K562 (cell line): ENCODE results near the gene GEMIN4. TPM values are rescaled to one million over a fixed set of nuclear protein-coding genes. Genes with fewer than 3 reads are reported as not detected.

Experiments used
- ARHGAP35 ChIP-seq: fragments of 450-650 bp; IDR thresholded peaks from 2 replicates; pipeline ENCODE4 v1.6.1; 2018; ENCODE audit not compliant: partially characterized antibody
- ARID1B ChIP-seq: fragments of 450-650 bp; IDR thresholded peaks from 2 replicates; pipeline ENCODE4 v1.6.1; 2016; ENCODE audit warnings: antibody characterized with exemption, mild to moderate bottlenecking, inconsistent platforms
- GTF2F1 ChIP-seq: IDR thresholded peaks from 2 replicates; pipeline ENCODE4 v1.6.1; 2011; ENCODE audit warnings: low read depth, low read length, improper control_type of control experiment
- PHB2 ChIP-seq: fragments of 450-650 bp; IDR thresholded peaks from 2 replicates; pipeline ENCODE4 v1.6.1; 2017; ENCODE audit warnings: low read depth
- THAP7 ChIP-seq: fragments of 250-450 bp; sonication (Bioruptor Pico); IDR thresholded peaks from 2 replicates; pipeline ENCODE4 v1.5.0; 2021
- ZBTB34 ChIP-seq: fragments of 250-450 bp; sonication (Bioruptor Pico); IDR thresholded peaks from 2 replicates; pipeline ENCODE4 v1.8.0; 2021; ENCODE audit warnings: mild to moderate bottlenecking, moderate library complexity
- ZBTB40 ChIP-seq, 2 experiments: fragments of 450-650 bp in 1 of 2; sonication (generic) in 1 of 2; formaldehyde crosslinking in 1 of 2; IDR thresholded peaks; 2 replicates each; pipeline versions ENCODE4 v1.7.1 to v1.9.0; 2016 to 2022; ENCODE audit warnings: inconsistent platforms in 1 of 2, mild to moderate bottlenecking in 1 of 2, missing genetic modification reagents in 1 of 2
- ZC3H4 ChIP-seq: sonication (generic); formaldehyde crosslinking; IDR thresholded peaks from 2 replicates; pipeline ENCODE4 v1.9.0; 2021; ENCODE audit warnings: missing genetic modification reagents, borderline replicate concordance
- ZNF224 ChIP-seq: sonication (generic); formaldehyde crosslinking; IDR thresholded peaks from 2 replicates; pipeline ENCODE4 v1.8.0; 2022; ENCODE audit warnings: mild to moderate bottlenecking, missing genetic modification reagents
- ZNF3 ChIP-seq: fragments of 250-450 bp; sonication (Bioruptor Pico); IDR thresholded peaks from 2 replicates; pipeline ENCODE4 v1.5.0; 2021; ENCODE audit warnings: mild to moderate bottlenecking, moderate library complexity
- polyA plus RNA-seq, 8 experiments: library from polyadenylated mRNA; depleted of rRNA in 4 of 8; stranded (reverse) in 5 of 8; unstranded in 3 of 8; fragments of >200 nt; fragmentation: Nextera tagmentation in 2 of 8; fragmentation: Illumina TruSeq in 1 of 8; extraction: Ambion mirVana in 2 of 8; extraction: Trizol in 1 of 8; gene quantifications; 2 replicates each; pipeline versions ENCODE4 v1.2.1 to v1.2.3, GENCODE V29; 2011 to 2014; ENCODE audit warnings: inconsistent platforms in 1 of 8, missing spikeins in 1 of 8
- total RNA-seq, 7 experiments: library from RNA; depleted of rRNA in 6 of 7; stranded (reverse); fragments of >200 nt in 6 of 7; fragmentation: Illumina TruSeq in 2 of 7; extraction: Trizol in 2 of 7; gene quantifications; 2 replicates each; pipeline versions ENCODE4 v1.2.1 to v1.2.3, GENCODE V29; 2011 to 2021; ENCODE audit warnings: low replicate concordance in 1 of 7

Gene GEMIN4
- total and polyA plus RNA-seq, 9 of the 15 experiments (the other 6 are each of a cell fraction or from before 2014, with no cell fraction given): 1.8 to 42.5 (median 10.8) TPM

- TF ChIP-seq ZBTB40 (IDR thresholded peaks at IDR 0.05): no peak
- no peak for TF ChIP-seq ZBTB40 (CRISPR knock-in tag; IDR thresholded peaks at IDR 0.05)
- no peak for TF ChIP-seq ZC3H4
- TF ChIP-seq ZNF3: no peak
- no peak for TF ChIP-seq THAP7 (CRISPR knock-in tag)
- no peak for TF ChIP-seq ARID1B
- no peak for TF ChIP-seq PHB2
- TF ChIP-seq ZNF224 (CRISPR knock-in tag): no peak
- no peak for TF ChIP-seq GTF2F1
- no peak for TF ChIP-seq ARHGAP35
- no peak for TF ChIP-seq ZBTB34 (CRISPR knock-in tag)
These were observed 34.0 kb downstream of the GEMIN4 start (continued) for GRCh38 chr17:718075-718474.
